Left cardiac atrium (tissue), 4 donors: Measurements from ENCODE around the gene DRC3. TPM values are rescaled to one million over a fixed set of nuclear protein-coding genes. Genes with fewer than 3 reads are reported as not detected.

Experiments used
- ATAC-seq, 2 donors: fragments of 200-7000 bp; cut with Tn5 transposase; one replicate each; pipeline ENCODE4 v1.9.1; 2020; ENCODE audit warnings: mild to moderate bottlenecking in 2 of 2, moderate library complexity in 2 of 2
- DNase-seq: peaks from one replicate; pipeline ENCODE4 v3.0.0-alpha.2; 2020
- intact Hi-C, 2 donors: fragments of 100-400 bp; cut with DNase I; formaldehyde crosslinking; loops; one replicate each; pipeline versions ENCODE4 v1.14.1 to v1.15.1; 2022 to 2023
- total RNA-seq, 2 donors: library from RNA; stranded (reverse); fragmentation: NEBNext Ultra II Directional; extraction: Animal tissue kit (Norgen Biotek cat#: 25700); gene quantifications; one replicate each; pipeline ENCODE4 v1.2.1, GENCODE V29; 2021
- donor health status: DM: no; HTN: yes; CAD: no.
- donor health status: DM: no; HTN: yes; CAD: no; lungs with severe emphysema.
- donor health status: DM: yes; HTN: yes; CAD: no.
- donor health status: Dilated cardiomyopathy.

The DRC3 gene
- total RNA-seq, 2 donors from 2014 or later, result 1.4 to 2.0 TPM

- ATAC-seq, result no peak
- intact Hi-C loops, result no loop called here
- no peak for DNase-seq
These were observed 36.0 kb downstream of the DRC3 start for GRCh38 chr17:18008496-18009268.

GRCh38 chr17:18009609-18010420, 37.2 kb downstream of the DRC3 start:
- DNase-seq (no peak), ATAC-seq (peak; percentile 76 to 78)
- intact Hi-C loops, result no loop called here

GRCh38 chr17:18011286-18011685, 38.6 kb downstream of the DRC3 start:
- no peak for ATAC-seq
- intact Hi-C loops, result no loop called here

GRCh38 chr17:18014006-18014405, 41.3 kb downstream of the DRC3 start:
- ATAC-seq (no peak), DNase-seq (no peak)
- intact Hi-C loops, result no loop called here

More at GRCh38 chr17:18011286-18011685, 38.6 kb downstream of the DRC3 start:
- DNase-seq, result no peak

GRCh38 chr17:18015593-18015992, 42.9 kb downstream of the DRC3 start:
- ATAC-seq, result no peak
- intact Hi-C loops, result no loop called here
- no peak for DNase-seq

- intact Hi-C loops, result no loop called here
- ATAC-seq (no peak), DNase-seq (no peak)
These were observed 43.8 kb downstream of the DRC3 start for GRCh38 chr17:18016426-18016825.

- intact Hi-C loops, result no loop called here
- peak; percentile 13 to 40 for ATAC-seq
These were observed 45.3 kb downstream of the DRC3 start for GRCh38 chr17:18017958-18018357.

GRCh38 chr17:18018411-18018921, 45.8 kb downstream of the DRC3 start:
- intact Hi-C loops, result no loop called here
- DNase-seq (no peak), ATAC-seq (peak in 1 of 2 donors; percentile 4)

More at GRCh38 chr17:18017958-18018357, 45.3 kb downstream of the DRC3 start:
- DNase-seq, result no peak

GRCh38 chr17:18019838-18020154, 47.1 kb downstream of the DRC3 start:
- DNase-seq, result no peak
- intact Hi-C loops, result no loop called here

GRCh38 chr17:18020971-18021370, 48.3 kb downstream of the DRC3 start:
- DNase-seq (no peak), ATAC-seq (no peak)
- intact Hi-C loops, result no loop called here

More at GRCh38 chr17:18019838-18020154, 47.1 kb downstream of the DRC3 start:
- ATAC-seq, result no peak

GRCh38 chr17:18021372-18021771, 48.7 kb downstream of the DRC3 start:
- ATAC-seq, result no peak
- DNase-seq, result no peak
- intact Hi-C loops, result no loop called here

GRCh38 chr17:18025241-18025944, 52.7 kb downstream of the DRC3 start:
- DNase-seq (no peak), ATAC-seq (no peak)
- intact Hi-C loops, result no loop called here

- DNase-seq (peak; percentile 60), ATAC-seq (peak; percentile 70 to 85)
- intact Hi-C loops, result no loop called here
These were observed 53.5 kb downstream of the DRC3 start for GRCh38 chr17:18025945-18026776.

GRCh38 chr17:18027280-18027679, 54.6 kb downstream of the DRC3 start:
- intact Hi-C loops, result no loop called here
- DNase-seq (no peak), ATAC-seq (peak in 1 of 2 donors; percentile 63)

- DNase-seq (no peak), ATAC-seq (peak; percentile 23 to 41)
- intact Hi-C loops, result no loop called here
These were observed 55.7 kb downstream of the DRC3 start for GRCh38 chr17:18028114-18028951.

GRCh38 chr17:18028952-18029540, 56.4 kb downstream of the DRC3 start:
- DNase-seq (no peak), ATAC-seq (no peak)
- intact Hi-C loops, result no loop called here

- intact Hi-C loops, result loop anchor here (2.0 to 10.0 kb wide), 6 partner anchors 37 to 350 kb away; partner anchors contain the start of gene RAI1 (in 1 of the 2)
- ATAC-seq, result peak; percentile 18 to 52
- no peak for DNase-seq
These were observed 59.3 kb downstream of the DRC3 start for GRCh38 chr17:18031955-18032354.
